Panc1 (cell line): ENCODE measurements around the gene SORBS1. TPM values are rescaled to one million over a fixed set of nuclear protein-coding genes. Genes with fewer than 3 reads are reported as not detected.

Source experiments
- ATAC-seq: fragments of 200-7000 bp; cut with Tn5 transposase; 2 replicates; pipeline ENCODE4 v1.9.1; 2020; ENCODE audit warnings: mild to moderate bottlenecking, moderate library complexity
- BruUV-seq: library from RNA; stranded (reverse); fragments of 400-500 nt; replicated peaks from 2 replicates; lab custom pipeline; 2021; lab: Mats Ljungman, UMichigan
- CTCF ChIA-PET: fragments of 300-600 bp; sonication (Branson Sonifier 250); formaldehyde crosslinking; loops from one replicate; lab custom pipeline; 2022; ENCODE audit warnings: antibody characterized with exemption; lab: Charles Lee
- POLR2A ChIA-PET: fragments of 300-600 bp; sonication (Branson Sonifier 250); formaldehyde crosslinking; loops from one replicate; lab custom pipeline; 2022; ENCODE audit warnings: antibody characterized with exemption; lab: Charles Lee
- DNase-seq: peaks from one replicate; pipeline ENCODE4 v3.0.0-alpha.2; 2010; ENCODE audit warnings: low read depth, low spot score
- H3K27ac ChIP-seq: 2 replicates; pipeline ENCODE4 v1.5.1; 2011; ENCODE audit warnings: mild to moderate bottlenecking, low read length, inconsistent platforms
- H3K27me3 ChIP-seq: fragments of 200-500 bp; sonication (Bioruptor generic); 2 replicates; pipeline ENCODE4 v1.6.0; 2014; ENCODE audit warnings: low read length, inconsistent platforms; ENCODE audit not compliant: control insufficient read depth, insufficient read depth
- H3K36me3 ChIP-seq: fragments of 200-500 bp; sonication (Bioruptor generic); 2 replicates; pipeline ENCODE4 v1.5.1; 2014; ENCODE audit warnings: inconsistent platforms, mild to moderate bottlenecking, low read length, moderate library complexity; ENCODE audit not compliant: control insufficient read depth, insufficient read depth
- H3K4me1 ChIP-seq: 2 replicates; pipeline ENCODE4 v1.5.1; 2011; ENCODE audit warnings: inconsistent platforms, mild to moderate bottlenecking, low read length, moderate library complexity; ENCODE audit not compliant: control insufficient read depth, insufficient read depth
- H3K4me3 ChIP-seq, 2 experiments: 2 replicates each; pipeline ENCODE4 v1.5.1; 2011 to 2012; ENCODE audit warnings: low read depth in 2 of 2, low read length in 2 of 2, mild to moderate bottlenecking in 2 of 2, inconsistent platforms in 1 of 2, moderate library complexity in 1 of 2
- H3K9me3 ChIP-seq: fragments of 200-500 bp; sonication (Bioruptor generic); 2 replicates; pipeline ENCODE4 v1.5.1; 2014; ENCODE audit warnings: low read depth, mild to moderate bottlenecking, inconsistent platforms, low read length, moderate library complexity; ENCODE audit not compliant: control insufficient read depth, insufficient read depth
- CTCF ChIP-seq: fragments of 450-650 bp; IDR thresholded peaks from 2 replicates; pipeline ENCODE4 v1.5.1; 2017; ENCODE audit warnings: mild to moderate bottlenecking
- POLR2AphosphoS5 ChIP-seq: IDR thresholded peaks from 2 replicates; pipeline ENCODE4 v1.6.1; 2012; ENCODE audit warnings: mild to moderate bottlenecking, low read depth, low read length, moderate library complexity
- REST ChIP-seq, 2 experiments: IDR thresholded peaks; 2 replicates each; pipeline ENCODE4 v1.6.1; 2011 to 2012; ENCODE audit warnings: low read depth in 2 of 2, control low read depth in 1 of 2, low read length in 1 of 2, mild to moderate bottlenecking in 1 of 2, moderate library complexity in 1 of 2; ENCODE audit not compliant: insufficient read depth in 1 of 2
- SIN3A ChIP-seq: IDR thresholded peaks from 2 replicates; pipeline ENCODE4 v1.6.1; 2012; ENCODE audit warnings: low read depth, mild to moderate bottlenecking, low read length, moderate library complexity, borderline replicate concordance; ENCODE audit not compliant: insufficient read depth
- TCF7L2 ChIP-seq: IDR thresholded peaks from 2 replicates; pipeline ENCODE4 v1.6.1; 2011; ENCODE audit warnings: mild to moderate bottlenecking, low read depth, low read length, inconsistent platforms
- in situ Hi-C: cut with HindIII; loops from 2 replicates; pipeline ENCODE4 v1.10.0; 2016; ENCODE audit warnings: low sequenced_read_pairs, low pct_unique_long_range_greater_than_20kb
- intact Hi-C: fragments of 100-400 bp; cut with micrococcal nuclease; formaldehyde crosslinking; loops from one replicate; pipeline ENCODE4 v1.10.0; 2022; ENCODE audit not compliant: unreplicated experiment
- total RNA-seq: library from RNA; stranded (reverse); gene quantifications from one replicate; pipeline ENCODE4 v1.2.1, GENCODE V29; 2021; ENCODE audit not compliant: unreplicated experiment

The SORBS1 gene
- total RNA-seq, 1 experiment from 2014 or later: 29.4 TPM

- in situ Hi-C loops: no loop called here
- ATAC-seq: no peak
- no peak overlapping the region for H3K4me3 ChIP-seq
- no peak for DNase-seq
- no peaks in the 10 kb centered on the region for H3K27me3 ChIP-seq
- H3K9me3 ChIP-seq: no peaks in the 10 kb centered on the region
- H3K4me1 ChIP-seq: no peaks in the 10 kb centered on the region
- H3K27ac ChIP-seq: no peak overlapping the region
- ChIA-PET POLR2A (interaction anchor here (0.5 kb wide), 1 partner anchor 51 kb away, joined by 4 read pairs; no protein-coding TSS in a partner anchor), CTCF (no interaction called here)
- BruUV-seq: no TSS peak
- TF ChIP-seq REST (IDR thresholded peaks at IDR 0.05; ENCODE audit: insufficient read depth in 1 of 2, low read depth in 2 of 2, low read length in 1 of 2): no peak
- TF ChIP-seq SIN3A: no peak
- TF ChIP-seq POLR2AphosphoS5: no peak
- no peak for TF ChIP-seq CTCF
- TF ChIP-seq TCF7L2: no peak
- H3K36me3 ChIP-seq: no peaks in the 10 kb centered on the region
- intact Hi-C loops: no loop called here
Observed at GRCh38 chr10:95321554-95322301, 239.4 kb downstream of the SORBS1 start.

GRCh38 chr10:95319239-95319638, 241.9 kb downstream of the SORBS1 start:
- in situ Hi-C loops (no loop called here), intact Hi-C loops (no loop called here)
- ChIA-PET POLR2A (no interaction called here), CTCF (no interaction called here)
- TF ChIP-seq TCF7L2: no peak
- TF ChIP-seq SIN3A: no peak
- TF ChIP-seq POLR2AphosphoS5: no peak
- TF ChIP-seq CTCF: no peak
- no peak for TF ChIP-seq REST (IDR thresholded peaks at IDR 0.05; ENCODE audit: insufficient read depth in 1 of 2, low read depth in 2 of 2, low read length in 1 of 2)
- H3K27me3 ChIP-seq: no peaks in the 10 kb centered on the region
- ATAC-seq: no peak
- H3K4me3 ChIP-seq: no peak overlapping the region
- H3K9me3 ChIP-seq: no peaks in the 10 kb centered on the region
- BruUV-seq: no TSS peak
- H3K36me3 ChIP-seq: no peaks in the 10 kb centered on the region
- no peaks in the 10 kb centered on the region for H3K4me1 ChIP-seq
- no peak overlapping the region for H3K27ac ChIP-seq
- DNase-seq: no peak
